CD4-positive, alpha-beta T cell (primary cell): ENCODE measurements around the gene KMT2B. TPM values are rescaled to one million over a fixed set of nuclear protein-coding genes. Genes with fewer than 3 reads are reported as not detected.

Experiments
- ATAC-seq: fragments of 200-7000 bp; cut with Tn5 transposase; one replicate; pipeline ENCODE4 v1.10.0; 2022; ENCODE audit warnings: mild to moderate bottlenecking; ENCODE audit not compliant: poor library complexity
- CTCF ChIA-PET: fragments of 350-600 bp; sonication (Branson Sonifier 250); formaldehyde crosslinking; loops from one replicate; lab custom pipeline; 2021; ENCODE audit warnings: antibody characterized with exemption, inconsistent platforms; lab: Charles Lee
- POLR2A ChIA-PET: fragments of 350-600 bp; sonication (Branson Sonifier 250); formaldehyde crosslinking; loops from one replicate; lab custom pipeline; 2021; ENCODE audit warnings: antibody characterized with exemption, inconsistent platforms; lab: Charles Lee
- DNase-seq, 14 experiments: peaks; one replicate each; pipeline ENCODE4 v3.0.0-alpha.2; 2013 to 2020; ENCODE audit warnings: mixed read lengths in 2 of 14
- H3K27ac ChIP-seq, 2 donors: one replicate each; pipeline versions ENCODE4 v1.5.1 to v1.7.0; 2013; ENCODE audit warnings: low read length in 2 of 2, low read depth in 1 of 2, mild to moderate bottlenecking in 1 of 2
- H3K27me3 ChIP-seq, 2 experiments: 1 replicate in 1 of 2; 2 replicates in 1 of 2; pipeline versions ENCODE4 v1.6.1 to v1.7.0; 2013; ENCODE audit warnings: low read length in 2 of 2, control low read depth in 1 of 2, mild to moderate bottlenecking in 1 of 2, moderate library complexity in 1 of 2; ENCODE audit not compliant: insufficient read depth in 2 of 2, control insufficient read depth in 1 of 2
- H3K36me3 ChIP-seq: one replicate; pipeline ENCODE4 v1.6.1; 2013; ENCODE audit warnings: low read length, control low read depth; ENCODE audit not compliant: insufficient read depth
- H3K4me1 ChIP-seq: one replicate; pipeline ENCODE4 v1.6.1; 2013; ENCODE audit warnings: low read length, control low read depth; ENCODE audit not compliant: insufficient read depth
- H3K4me3 ChIP-seq: one replicate; pipeline ENCODE4 v1.5.1; 2013; ENCODE audit warnings: mild to moderate bottlenecking, low read length, moderate library complexity
- H3K9me3 ChIP-seq, 2 experiments: 1 replicate in 1 of 2; 2 replicates in 1 of 2; pipeline versions ENCODE4 v1.6.1 to v1.7.0; 2013; ENCODE audit warnings: low read length in 2 of 2, mild to moderate bottlenecking in 2 of 2, control low read depth in 1 of 2, moderate library complexity in 1 of 2; ENCODE audit not compliant: control insufficient read depth in 1 of 2, insufficient read depth in 1 of 2
- H3K27ac Mint-ChIP-seq: one replicate; pipeline ENCODE4 v1.8.0; 2020; ENCODE audit warnings: mixed read lengths
- H3K27me3 Mint-ChIP-seq: one replicate; pipeline ENCODE4 v1.8.0; 2021; ENCODE audit warnings: mixed read lengths
- H3K36me3 Mint-ChIP-seq: one replicate; pipeline ENCODE4 v1.8.0; 2021; ENCODE audit warnings: low read depth, mixed read lengths
- H3K4me1 Mint-ChIP-seq: one replicate; pipeline ENCODE4 v1.8.0; 2021; ENCODE audit warnings: low read depth, mixed read lengths
- H3K4me3 Mint-ChIP-seq: one replicate; pipeline ENCODE4 v1.8.0; 2020; ENCODE audit warnings: mild to moderate bottlenecking, mixed read lengths
- H3K9me3 Mint-ChIP-seq: one replicate; pipeline ENCODE4 v1.8.0; 2020; ENCODE audit warnings: mixed read lengths
- intact Hi-C, 2 experiments: fragments of 100-400 bp; cut with DNase I in 1 of 2; cut with micrococcal nuclease in 1 of 2; formaldehyde crosslinking; loops; one replicate each; pipeline versions ENCODE4 v1.15.1 to v1.9.0; 2023 to 2025; cut with DNase I, micrococcal nuclease
- total RNA-seq, 174 experiments: library from RNA in 2 of 174; stranded (reverse) in 2 of 174; gene quantifications; one replicate each; pipeline ENCODE4 v1.2.3 and lab custom pipeline; 2021 to 2026
- TF ChIP-seq, protein P1 (sequence below): fragments of 200-600 bp; IDR thresholded peaks from one replicate; pipeline ENCODE4 v1.8.0; 2022; ENCODE audit warnings: antibody characterized with exemption, mild to moderate bottlenecking

KMT2B gene
- total RNA-seq, 2 experiments from 2014 or later = 59.4 to 59.7 TPM

DNA sequence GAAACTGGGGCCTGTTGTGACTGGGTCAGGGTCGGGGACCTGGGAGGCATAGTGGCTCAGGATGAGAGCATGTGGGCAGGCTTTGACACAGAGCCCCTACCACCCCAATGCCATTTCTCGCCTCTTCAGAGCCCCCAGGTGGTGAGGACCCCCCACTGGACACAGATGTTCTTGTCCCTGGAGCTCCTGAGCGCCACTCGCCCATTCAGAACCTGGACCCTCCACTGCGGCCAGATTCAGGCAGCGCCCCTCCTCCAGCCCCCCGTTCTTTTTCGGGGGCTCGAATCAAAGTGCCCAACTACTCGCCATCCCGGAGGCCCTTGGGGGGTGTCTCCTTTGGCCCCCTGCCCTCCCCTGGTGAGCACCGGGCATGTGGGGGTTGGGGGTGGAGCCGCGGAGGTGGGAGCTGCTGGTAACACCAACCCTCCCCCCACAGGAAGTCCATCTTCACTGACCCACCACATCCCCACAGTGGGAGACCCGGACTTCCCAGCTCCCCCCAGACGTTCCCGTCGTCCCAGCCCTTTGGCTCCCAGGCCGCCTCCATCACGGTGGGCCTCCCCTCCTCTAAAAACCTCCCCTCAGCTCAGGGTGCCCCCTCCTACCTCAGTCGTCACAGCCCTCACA lies 14.1 kb downstream of the KMT2B start:
- H3K9me3 ChIP-seq = no peaks in the 10 kb centered on the region
- ATAC-seq = no peak
- H3K4me1 ChIP-seq = peaks cover 6% of the 10 kb centered on the region
- ChIA-PET CTCF (no interaction called here), POLR2A (interaction anchor here (1.2 kb wide), 1 partner anchor 13 kb away, joined by 3 read pairs; no protein-coding TSS in a partner anchor)
- peaks cover 82% of the 10 kb centered on the region for H3K36me3 Mint-ChIP-seq
- peaks cover 91% of the 10 kb centered on the region for H3K36me3 ChIP-seq
- TF ChIP-seq, protein P1, sequence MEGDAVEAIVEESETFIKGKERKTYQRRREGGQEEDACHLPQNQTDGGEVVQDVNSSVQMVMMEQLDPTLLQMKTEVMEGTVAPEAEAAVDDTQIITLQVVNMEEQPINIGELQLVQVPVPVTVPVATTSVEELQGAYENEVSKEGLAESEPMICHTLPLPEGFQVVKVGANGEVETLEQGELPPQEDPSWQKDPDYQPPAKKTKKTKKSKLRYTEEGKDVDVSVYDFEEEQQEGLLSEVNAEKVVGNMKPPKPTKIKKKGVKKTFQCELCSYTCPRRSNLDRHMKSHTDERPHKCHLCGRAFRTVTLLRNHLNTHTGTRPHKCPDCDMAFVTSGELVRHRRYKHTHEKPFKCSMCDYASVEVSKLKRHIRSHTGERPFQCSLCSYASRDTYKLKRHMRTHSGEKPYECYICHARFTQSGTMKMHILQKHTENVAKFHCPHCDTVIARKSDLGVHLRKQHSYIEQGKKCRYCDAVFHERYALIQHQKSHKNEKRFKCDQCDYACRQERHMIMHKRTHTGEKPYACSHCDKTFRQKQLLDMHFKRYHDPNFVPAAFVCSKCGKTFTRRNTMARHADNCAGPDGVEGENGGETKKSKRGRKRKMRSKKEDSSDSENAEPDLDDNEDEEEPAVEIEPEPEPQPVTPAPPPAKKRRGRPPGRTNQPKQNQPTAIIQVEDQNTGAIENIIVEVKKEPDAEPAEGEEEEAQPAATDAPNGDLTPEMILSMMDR = no peak
- no peak overlapping the region for H3K4me3 ChIP-seq
- intact Hi-C loops = no loop called here
- H3K4me3 Mint-ChIP-seq = no peak overlapping the region
- H3K27ac Mint-ChIP-seq = no peak overlapping the region
- peaks cover 18% of the 10 kb centered on the region for H3K4me1 Mint-ChIP-seq
- no peak for DNase-seq
- no peak overlapping the region for H3K27ac ChIP-seq
- no peaks in the 10 kb centered on the region for H3K27me3 Mint-ChIP-seq
- no peaks in the 10 kb centered on the region for H3K27me3 ChIP-seq
- no peaks in the 10 kb centered on the region for H3K9me3 Mint-ChIP-seq

DNA sequence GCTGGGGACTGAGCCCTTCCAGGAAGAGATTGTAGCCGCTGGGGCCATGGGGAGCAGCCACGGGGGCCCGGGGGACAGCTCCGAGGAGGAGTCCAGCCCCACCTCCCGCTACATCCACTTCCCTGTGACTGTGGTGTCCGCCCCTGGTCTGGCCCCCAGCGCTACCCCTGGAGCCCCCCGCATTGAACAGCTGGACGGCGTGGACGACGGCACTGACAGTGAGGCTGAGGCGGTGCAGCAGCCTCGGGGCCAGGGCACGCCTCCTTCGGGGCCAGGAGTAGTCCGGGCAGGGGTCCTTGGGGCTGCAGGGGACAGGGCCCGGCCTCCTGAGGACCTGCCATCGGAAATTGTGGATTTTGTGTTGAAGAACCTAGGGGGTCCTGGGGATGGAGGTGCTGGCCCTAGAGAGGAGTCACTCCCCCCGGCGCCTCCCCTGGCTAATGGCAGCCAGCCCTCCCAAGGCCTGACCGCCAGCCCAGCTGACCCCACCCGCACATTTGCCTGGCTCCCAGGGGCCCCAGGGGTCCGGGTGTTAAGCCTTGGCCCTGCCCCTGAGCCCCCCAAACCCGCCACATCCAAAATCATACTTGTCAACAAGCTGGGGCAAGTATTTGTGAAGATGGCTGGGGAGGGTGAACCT lies 14.9 kb downstream of the KMT2B start:
- ChIA-PET CTCF (no interaction called here), POLR2A (no interaction called here)
- Mint-ChIP-seq H3K4me1 (peaks cover 25% of the 10 kb centered on the region), H3K27me3 (no peaks in the 10 kb centered on the region), H3K4me3 (no peak overlapping the region), H3K36me3 (peaks cover 83% of the 10 kb centered on the region), H3K27ac (no peak overlapping the region), H3K9me3 (no peaks in the 10 kb centered on the region)
- TF ChIP-seq, protein P1 = no peak
- intact Hi-C loops = no loop called here
- peaks cover 14% of the 10 kb centered on the region for H3K4me1 ChIP-seq
- no peak for DNase-seq
- H3K36me3 ChIP-seq = peaks cover 90% of the 10 kb centered on the region
- no peaks in the 10 kb centered on the region for H3K27me3 ChIP-seq
- no peaks in the 10 kb centered on the region for H3K9me3 ChIP-seq
- no peak for ATAC-seq
- H3K4me3 ChIP-seq = no peak overlapping the region
- no peak overlapping the region for H3K27ac ChIP-seq

DNA sequence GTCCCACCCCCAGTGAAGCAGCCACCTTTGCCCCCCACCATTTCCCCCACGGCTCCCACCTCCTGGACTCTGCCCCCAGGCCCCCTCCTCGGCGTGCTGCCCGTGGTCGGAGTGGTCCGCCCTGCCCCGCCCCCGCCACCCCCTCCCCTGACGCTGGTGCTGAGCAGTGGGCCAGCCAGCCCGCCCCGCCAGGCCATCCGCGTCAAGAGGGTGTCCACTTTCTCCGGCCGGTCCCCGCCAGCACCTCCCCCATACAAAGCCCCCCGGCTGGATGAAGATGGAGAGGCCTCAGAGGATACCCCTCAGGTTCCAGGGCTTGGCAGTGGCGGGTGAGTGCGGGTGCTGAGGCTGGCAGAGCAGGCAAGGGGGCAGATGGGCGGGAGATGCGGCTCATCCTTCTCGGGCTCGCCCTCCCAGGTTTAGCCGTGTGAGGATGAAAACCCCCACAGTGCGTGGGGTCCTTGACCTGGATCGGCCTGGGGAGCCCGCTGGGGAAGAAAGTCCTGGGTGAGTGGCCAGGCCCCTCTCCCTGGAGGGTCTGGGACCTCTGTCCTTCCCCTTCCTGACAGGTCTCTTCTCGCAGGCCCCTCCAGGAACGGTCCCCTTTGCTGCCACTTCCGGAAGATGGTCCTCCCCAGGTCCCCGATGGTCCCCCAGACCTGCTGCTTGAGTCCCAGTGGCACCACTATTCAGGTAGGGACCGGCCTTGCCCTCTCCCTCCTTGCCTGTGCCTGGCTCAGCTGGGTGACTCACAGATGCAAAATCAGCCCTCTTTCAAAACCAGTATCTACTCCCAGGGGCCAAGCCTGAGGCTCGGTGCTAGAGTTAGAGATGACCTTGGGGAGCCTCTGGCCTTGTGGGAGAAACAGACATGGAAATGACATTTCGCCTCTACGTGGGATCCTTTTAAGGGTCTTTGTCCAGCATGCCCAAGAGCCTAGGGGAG lies 15.7 kb downstream of the KMT2B start:
- Histone ChIP-seq H3K27ac (no peak overlapping the region), H3K4me3 (no peak overlapping the region), H3K9me3 (no peaks in the 10 kb centered on the region), H3K36me3 (peaks cover 90% of the 10 kb centered on the region), H3K4me1 (peaks cover 14% of the 10 kb centered on the region), H3K27me3 (no peaks in the 10 kb centered on the region)
- ChIA-PET CTCF (no interaction called here), POLR2A (interaction anchor here (1.2 kb wide), 1 partner anchor 12 kb away, joined by 4 read pairs; no protein-coding TSS in a partner anchor)
- DNase-seq (no peak), ATAC-seq (no peak)
- TF ChIP-seq, protein P1 = no peak
- H3K27ac Mint-ChIP-seq = peak overlapping the region; percentile 69
- H3K36me3 Mint-ChIP-seq = peaks cover 80% of the 10 kb centered on the region
- H3K4me1 Mint-ChIP-seq = peaks cover 26% of the 10 kb centered on the region
- H3K4me3 Mint-ChIP-seq = no peak overlapping the region
- intact Hi-C loops = no loop called here
- H3K9me3 Mint-ChIP-seq = no peaks in the 10 kb centered on the region
- no peaks in the 10 kb centered on the region for H3K27me3 Mint-ChIP-seq
